Ramos (cell line): ENCODE data around the gene ANO5.
"Not testable (repeated sequence)": the region's sequence is repeated elsewhere in the genome, so short reads cannot be mapped to it uniquely, and the experiment has no call there.

ENCODE experiments used
- in situ Hi-C: fragments of 300-500 bp; cut with MboI; formaldehyde crosslinking; loops from one replicate; pipeline ENCODE4 v1.14.3; 2022; ENCODE audit warnings: low sequenced_read_pairs; ENCODE audit not compliant: unreplicated experiment

Gene ANO5

DNA sequence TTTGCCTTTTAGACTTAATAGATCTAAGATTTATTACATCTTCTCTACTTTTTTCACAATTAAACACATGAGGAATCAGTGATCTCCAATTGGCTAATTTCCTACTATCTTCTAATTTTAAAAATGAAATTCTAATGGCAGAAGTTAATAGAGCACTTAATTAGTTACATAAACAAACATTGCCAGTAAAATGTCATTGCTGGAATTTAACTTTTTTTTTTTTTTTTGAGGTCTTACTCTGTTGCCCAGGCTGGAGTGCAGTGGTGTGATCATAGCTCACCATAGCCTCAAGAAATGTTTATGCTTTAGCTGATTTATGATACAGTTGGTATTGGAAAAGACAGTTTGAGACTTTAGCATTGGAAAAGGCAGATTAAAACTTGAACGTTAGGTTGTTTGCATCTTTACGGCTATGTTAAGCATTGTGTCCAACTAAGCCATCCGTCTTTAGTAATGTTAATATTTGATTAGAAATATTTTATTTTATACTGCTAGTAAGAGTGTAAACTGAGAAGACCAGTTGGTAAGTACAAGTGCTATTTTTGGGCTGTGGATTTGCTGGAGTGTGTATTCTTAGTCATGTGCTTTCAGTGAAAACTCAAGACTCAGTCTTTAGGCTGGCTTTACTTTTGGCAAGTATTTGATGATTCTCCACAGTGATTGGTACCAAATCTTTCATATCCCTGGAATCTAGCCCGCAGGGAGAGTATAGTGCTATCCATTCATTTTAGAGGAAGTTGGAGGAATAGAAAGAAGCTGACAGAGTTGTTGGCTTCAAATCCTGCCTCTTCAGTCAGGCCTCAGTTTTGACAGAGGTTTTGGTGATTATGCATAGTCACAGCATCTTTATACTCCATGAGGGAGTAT, 4.5 kb downstream of the ANO5 start:
- in situ Hi-C loops, result no loop called here

DNA sequence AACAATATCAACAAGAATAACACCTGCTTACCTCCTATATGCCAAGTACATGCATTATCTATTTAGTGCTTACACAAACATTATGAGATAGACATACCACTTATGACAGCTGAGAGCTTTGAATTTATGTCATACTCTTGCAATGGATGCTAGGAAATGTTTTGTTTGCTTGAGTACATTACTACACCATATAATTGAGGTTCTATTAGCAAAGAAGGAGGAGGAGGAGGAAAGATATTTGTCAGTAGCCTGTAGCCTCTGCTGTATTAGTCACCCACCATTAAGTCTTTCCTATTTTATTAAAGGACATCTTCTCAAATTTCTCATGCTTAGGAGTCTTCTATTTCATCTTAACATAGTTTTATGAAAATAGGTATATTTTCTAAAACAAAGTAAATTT, 6.4 kb downstream of the ANO5 start:
- in situ Hi-C loops, result no loop called here

DNA sequence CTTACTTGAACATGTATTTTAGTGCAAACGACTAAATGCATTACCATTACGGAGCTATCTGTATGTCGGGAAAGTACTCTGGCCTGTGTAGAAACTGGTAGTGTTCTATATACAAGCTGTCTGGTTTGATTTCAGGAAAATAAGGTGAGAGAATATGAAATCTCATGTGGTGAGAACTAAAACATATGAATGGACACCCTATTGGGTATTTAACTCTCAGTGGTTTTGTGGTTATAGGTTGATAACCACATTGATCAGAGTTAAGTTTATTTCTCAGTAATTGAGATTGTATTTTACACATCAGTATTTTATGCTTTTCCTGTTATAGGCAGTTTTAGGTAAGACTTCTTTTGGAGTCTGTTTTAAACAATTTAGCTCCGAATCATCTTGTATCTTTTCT, 10.4 kb downstream of the ANO5 start:
- in situ Hi-C loops, result no loop called here

DNA sequence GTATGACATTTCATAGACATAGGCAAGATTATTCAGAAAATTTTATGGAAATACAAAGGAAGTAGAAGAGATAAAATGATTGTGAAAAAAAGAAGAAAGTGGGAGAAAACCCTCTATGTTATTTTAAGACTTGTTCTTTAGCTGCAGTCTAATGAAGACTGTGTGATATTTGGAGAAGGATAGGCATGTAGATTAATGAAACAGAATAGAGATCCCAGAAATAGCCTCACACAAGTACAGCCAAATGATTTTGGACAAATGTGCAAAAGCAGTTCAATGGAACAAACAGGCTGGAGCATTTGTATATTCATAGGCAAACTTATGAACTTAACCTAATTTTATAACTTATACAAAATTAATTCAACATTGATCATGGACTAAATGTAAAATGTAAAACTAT, 14.3 kb downstream of the ANO5 start:
- in situ Hi-C loops, result no loop called here

DNA sequence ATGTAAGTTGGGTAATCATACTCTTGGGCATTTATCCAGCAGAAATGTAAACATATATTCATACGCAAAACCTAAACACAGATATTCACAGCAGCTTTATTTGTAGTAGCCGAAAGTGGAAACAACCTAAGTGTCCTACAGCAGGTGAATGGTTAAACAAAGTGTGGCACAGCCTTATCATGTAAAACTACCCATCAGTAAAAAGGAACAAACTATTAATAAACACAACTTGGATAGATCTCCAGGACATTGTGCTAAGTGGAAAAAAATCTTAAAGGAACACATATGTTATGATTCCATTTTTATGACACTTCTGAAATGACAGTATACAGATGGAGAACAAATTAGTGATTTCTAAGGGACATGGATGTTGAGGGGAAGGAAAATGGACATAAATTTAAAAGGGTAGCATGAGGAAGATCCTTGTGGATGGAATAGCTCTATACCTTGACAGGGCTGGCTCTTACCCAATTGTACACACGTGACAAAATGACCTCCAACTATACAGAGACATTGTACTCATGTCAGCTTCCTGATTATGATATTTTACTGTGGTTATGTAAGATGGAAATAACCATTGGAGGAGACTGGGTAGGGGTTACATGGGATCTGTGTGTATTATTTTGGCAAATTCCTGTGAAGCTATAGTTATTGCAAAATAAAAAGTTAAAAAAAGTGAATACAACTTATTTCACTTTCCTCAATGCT, 15.4 kb downstream of the ANO5 start:
- in situ Hi-C loops, result no loop called here

DNA sequence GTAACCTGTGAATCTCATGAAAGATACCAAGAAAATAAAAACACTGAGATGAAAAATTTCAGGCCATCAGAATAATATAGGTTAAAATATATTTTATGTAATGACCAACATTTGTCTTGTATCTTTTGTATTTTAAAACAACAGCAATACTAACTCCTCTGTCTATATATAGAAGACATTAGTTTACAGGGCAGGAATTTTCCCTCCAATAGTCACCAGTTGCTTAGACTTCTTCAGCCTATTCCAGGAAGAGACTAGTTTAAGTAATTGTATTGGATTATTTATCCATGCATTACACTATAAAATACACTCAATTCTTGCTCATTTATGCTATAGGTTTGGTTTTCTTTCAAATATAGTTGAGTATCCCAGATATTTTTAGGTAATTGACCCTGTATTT, 24.1 kb downstream of the ANO5 start:
- in situ Hi-C loops, result no loop called here

DNA sequence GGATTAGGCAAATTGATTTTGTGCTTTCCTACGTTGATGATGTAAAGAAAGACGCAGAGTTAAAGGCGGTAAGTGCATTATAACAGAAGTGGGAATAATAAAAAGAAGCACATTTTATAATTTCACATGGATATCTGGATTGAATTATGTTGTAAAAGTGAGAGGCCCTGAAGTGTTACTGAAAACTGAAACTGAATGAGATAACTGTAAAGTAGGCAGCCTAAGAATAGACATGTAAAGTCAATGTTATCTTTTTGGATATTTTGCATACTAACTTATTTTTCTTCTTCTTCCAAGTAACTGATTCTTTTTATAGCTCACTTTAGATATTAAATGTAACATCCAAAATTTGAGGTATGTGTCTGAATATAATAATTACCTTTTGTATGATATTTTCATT, 28.3 kb downstream of the ANO5 start:
- in situ Hi-C loops, result no loop called here

DNA sequence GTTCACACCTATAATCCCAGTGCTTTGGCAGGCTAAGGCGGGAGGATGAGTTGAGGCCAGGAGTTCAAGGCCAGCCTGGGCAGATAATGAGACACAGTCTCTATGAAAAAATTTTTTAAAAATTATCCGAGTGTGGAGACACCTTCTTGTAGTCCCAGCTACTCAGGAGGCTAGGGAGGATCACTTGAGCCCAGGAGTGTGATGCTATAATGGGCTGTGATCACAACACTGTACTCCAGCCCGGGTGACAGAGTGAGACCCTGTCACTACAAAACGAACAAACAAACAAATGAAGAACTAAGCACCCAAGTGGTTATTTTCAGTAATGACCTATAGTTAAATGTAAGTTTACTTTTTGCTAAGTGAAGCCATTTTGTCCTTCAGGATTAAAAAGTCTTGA, 32.3 kb downstream of the ANO5 start:
- in situ Hi-C loops, result no loop called here

DNA sequence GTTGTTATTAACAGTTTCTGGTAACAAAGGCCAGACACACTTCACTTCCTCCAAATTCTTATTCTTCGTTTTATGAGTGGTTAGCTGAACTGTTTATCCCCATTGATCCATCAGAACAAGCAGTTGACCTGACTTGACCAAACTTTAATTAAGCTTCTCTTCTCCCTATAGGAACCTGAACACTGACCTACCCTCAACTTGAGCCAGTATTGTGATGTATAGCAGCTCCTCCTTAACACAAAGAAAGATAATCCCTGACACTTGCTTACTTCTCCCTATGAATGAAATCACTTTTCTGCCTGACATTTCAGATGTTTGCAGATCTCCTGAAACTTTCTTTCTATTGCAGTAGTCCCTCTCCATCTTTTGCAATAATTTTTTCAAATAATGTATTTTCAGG, 41.9 kb downstream of the ANO5 start:
- in situ Hi-C loops, result no loop called here

DNA sequence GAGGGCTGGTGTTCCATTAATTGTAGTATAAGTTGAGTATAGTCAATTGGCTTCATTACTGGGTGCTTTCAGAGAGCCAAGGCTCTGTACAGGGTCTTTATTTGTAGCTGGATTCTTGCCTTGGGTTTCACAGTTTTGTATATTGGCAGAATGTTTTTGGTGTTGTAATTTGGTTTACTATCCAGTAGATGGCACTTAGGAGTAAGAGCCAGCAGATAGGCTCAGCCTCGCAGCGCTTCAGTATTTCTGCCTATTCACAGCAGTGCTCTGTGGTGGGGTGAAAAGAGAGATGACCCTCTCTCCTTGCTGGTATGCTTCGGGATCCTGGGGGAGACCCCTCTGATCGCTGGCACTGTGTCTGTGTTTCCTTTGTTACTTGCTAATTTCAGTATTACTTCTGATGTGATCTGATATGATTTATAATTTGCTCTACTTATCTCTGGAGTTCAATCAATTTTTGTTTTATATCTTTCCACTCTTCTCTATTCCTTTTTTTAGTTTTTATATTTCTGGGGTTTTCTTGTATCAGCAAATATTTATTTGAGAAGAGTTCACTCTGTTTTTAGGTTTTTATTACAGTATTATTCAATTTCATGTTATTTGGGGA, 52.2 kb downstream of the ANO5 start:
- in situ Hi-C loops, result no loop called here

DNA sequence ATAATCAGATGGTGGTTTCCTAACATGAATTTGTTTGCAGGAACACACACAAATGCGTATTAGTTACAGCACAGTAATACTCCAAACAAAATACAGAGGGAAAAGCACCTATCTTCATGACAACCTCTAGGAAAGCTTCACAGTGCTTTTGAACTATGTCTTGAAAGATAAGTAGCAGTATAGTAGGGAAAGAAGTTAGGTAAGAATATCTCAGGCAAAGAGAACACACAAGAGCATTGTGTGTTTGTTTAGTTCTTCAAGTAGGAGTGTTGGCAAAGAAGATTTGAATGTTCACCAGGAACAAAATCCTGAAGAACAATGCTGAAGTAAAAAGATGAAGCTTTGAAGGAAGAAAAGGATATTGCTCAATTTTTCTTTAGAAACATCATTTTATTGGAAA, 54.1 kb downstream of the ANO5 start:
- in situ Hi-C loops, result no loop called here

DNA sequence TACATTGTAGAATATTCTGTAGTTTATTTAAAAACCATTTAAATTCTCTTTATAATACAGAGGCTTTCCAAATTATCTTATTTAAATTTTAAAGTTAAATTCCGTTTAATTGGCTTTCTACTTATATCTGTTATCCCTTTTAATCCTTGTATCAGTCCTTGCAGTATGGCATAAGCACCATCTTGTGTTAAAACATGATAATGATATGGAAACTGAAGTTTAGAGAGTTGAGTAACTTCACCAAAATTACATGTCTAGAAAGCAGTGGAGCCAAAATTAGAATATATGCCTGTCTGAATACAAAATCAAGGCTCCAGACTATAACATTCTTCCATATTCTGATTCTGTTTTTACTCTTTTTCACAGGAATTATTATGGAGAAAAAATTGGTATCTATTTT, 57.0 kb downstream of the ANO5 start:
- in situ Hi-C loops, result no loop called here

DNA sequence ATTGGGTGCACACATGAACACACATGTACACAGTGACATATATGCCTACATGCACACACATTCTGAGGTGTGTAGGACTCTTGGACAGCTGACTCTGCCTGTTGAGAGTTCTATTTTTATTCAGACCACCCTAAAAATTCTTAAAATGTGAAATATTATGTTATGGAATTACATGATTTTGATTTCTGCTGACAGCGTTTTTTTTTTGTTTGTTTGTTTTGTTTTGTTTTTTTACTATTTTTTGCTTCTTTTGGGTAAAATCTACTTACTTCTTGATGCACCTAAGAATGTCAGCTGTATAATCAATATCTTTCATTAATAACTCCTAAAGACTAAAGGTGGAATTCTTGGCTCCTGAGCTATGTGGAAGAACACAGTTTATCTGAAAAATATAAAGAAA, 64.0 kb downstream of the ANO5 start:
- in situ Hi-C loops, result no loop called here

DNA sequence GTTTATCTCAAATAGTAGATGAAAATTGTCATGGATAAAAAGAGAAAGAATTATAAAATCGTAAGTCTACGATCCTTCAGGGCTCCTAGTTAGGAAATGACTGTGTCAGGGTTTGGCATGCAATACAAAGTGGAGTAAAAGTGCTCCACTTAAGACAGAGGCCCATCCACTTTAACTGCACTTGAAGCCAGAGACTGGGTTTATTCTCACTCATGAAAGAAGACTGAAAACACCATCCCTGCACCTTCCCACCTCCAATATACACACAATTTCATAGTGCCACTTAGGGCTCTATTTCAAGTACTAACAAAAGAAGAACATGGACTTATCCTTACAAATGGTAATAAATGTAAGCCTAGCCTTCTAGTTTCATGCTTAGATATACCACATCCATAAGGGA, 70.7 kb downstream of the ANO5 start:
- in situ Hi-C loops, result no loop called here

DNA sequence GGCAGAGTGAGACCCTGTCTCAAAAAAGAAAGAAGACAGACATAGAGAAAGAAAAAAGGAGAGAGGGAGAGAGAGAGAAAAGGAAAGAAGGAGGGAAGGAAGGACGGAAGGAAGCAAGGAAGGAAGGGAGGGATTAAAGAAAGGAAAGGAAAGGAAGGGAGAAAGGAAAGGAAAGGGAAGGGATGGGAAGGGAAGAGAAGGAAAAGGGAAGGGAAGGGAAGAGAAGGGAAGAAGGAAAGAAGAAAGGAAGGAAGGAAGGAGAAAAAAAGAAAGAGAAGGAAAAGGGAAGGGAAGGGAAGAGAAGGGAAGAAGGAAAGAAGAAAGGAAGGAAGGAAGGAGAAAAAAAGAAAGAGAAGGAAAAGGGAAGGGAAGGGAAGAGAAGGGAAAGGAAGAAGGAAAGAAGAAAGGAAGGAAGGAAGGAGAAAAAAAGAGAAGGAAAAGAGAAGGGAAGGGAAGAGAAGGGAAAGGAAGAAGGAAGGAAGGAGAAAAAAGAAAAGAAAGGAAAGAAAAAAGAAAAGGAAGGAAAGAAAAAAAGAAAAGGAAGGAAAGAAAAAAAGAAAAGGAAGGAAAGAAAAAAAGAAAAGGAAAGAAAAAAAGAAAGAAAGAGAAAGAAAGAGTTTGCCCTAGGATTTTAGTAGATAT, 76.2 kb downstream of the ANO5 start:
- in situ Hi-C loops, result not testable (repeated sequence)

DNA sequence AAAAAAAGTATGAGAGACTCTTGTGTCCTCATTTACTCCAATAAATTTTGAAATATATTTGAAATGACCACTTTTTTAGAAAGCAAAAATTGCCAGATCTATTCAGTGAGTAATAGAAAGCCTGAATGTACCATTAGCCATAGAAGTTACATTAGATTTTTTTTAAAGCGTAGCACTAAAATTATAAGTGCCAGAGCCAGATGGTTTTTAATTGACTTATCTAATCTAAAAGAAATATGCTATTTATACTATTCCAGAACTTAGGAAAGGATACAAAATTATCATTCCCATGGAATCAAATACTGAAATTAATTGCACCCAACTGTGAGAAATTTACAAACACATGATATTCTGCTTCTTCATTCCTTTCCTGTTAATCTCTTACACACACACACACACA, 80.9 kb downstream of the ANO5 start:
- in situ Hi-C loops, result no loop called here

DNA sequence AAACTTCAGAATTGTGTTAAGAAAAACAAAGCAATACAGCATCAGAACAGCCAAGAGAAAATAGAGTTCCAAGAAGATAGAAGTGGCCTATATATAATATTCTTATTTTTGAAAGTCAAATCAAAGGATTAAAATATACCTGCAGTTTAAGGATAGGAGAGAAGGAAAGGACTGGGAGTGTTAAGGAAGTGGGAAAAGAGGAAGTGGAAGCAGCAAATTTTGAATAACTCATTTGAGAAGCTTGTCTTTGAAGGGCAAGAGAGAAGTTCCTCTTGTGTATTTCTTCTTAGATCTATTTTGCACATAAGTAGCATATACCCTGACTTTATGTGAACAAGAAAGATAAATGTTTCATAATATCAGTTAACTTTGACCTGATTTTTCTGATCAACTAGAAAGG, 82.7 kb downstream of the ANO5 start:
- in situ Hi-C loops, result no loop called here

DNA sequence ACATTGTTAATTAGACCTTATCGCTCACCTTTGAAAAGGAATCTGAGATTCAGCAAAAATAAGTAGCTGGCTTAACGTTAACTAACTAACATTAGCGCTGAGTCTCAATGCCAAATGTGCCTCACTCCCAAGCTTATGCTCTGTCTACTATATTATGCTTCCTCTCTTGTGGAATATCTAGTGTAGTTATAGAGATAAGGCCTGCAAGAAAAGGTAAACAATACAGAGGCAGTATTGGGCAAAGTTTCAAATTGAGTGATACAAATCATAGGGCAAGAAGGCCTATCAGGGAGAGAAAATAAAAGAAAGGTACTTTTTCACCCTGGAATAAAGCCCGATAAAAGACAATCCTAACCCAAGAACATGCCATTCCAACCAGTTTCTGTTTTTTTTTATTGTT, 83.7 kb downstream of the ANO5 start:
- in situ Hi-C loops, result no loop called here

DNA sequence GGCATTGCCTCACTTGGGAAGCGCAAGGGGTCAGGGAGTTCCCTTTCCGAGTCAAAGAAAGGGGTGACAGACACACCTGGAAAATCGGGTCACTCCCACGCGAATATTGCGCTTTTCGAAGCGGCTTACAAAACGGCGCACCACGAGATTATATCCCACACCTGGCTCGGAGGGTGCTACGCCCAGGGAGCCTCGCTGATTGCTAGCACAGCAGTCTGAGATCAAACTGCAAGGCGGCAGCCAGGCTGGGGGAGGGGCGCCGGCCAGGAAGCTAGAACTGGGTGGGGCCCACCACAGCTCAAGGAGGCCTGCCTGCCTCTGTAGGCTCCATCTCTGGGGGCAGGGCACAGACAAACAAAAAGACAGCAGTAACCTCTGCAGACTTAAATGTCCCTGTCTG, 92.1 kb downstream of the ANO5 start:
- in situ Hi-C loops, result not testable (repeated sequence)

DNA sequence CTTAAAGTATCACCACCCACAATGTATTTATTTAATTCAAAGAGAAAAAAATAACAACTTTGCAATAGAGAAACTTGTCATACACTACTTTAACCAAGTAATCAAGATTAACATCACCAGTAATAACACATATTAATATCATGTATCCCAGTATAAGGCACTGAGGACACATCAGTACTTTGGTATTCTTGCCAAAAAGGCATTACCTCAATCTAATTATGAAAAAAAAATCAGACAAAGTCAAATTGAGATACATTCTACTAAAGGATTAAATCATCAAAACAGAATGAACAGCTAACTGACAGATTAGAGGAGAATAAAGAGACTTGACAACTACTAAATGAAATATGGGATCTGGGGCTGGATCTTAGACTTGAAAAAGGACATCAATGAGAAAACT, 109.5 kb downstream of the ANO5 start:
- in situ Hi-C loops, result no loop called here

DNA sequence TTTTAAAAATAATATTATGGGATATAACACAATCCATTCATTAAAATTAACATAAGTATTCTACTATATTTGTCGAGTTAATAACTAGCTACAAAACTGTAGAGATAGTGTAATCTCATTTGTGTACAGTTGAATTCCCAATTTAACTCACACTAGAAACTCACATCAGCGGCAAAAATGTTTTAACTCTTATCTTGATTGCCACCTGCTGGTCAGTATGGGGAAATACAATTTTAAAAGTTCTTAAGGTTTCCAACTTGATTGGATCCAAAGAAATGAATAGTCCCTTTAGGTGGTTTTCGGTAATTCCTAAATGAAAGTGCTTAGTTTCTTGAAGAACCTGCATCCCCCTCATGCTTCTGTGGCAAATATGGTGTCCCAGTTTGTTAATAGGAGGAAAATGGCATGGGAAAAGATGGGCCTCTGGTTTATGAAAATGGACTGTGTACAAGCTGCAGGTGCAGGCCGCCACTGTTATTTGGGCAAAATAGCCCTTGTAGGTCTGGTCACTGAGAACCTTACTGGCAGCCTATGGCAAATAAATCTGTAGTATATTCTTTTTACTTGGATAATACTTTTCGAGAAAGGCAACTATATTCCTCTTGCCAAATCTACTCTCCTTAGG, 111.6 kb downstream of the ANO5 start:
- in situ Hi-C loops, result no loop called here
